Measurements from ENCODE around the gene PGLYRP2. TPM values are rescaled to one million over a fixed set of nuclear protein-coding genes. Genes with fewer than 3 reads are reported as not detected.

Gene PGLYRP2
- total and polyA plus RNA-seq, 2 of the 13 experiments (the other 11 are each of a cell fraction or from before 2014, with no cell fraction given): 0.04 to 1.0 TPM

GRCh38 chr19:15468675-15469512 lies 10.4 kb downstream of the PGLYRP2 start (continued):
- TF ChIP-seq SMARCE1 (IDR thresholded peaks at IDR 0.05; ENCODE audit: borderline replicate concordance) (no peak), SALL1 (CRISPR knock-in tag; IDR thresholded peaks at IDR 0.05) (peak; percentile 73), ZNF639 (CRISPR knock-in tag; conservative IDR thresholded peaks at IDR 0.05) (no peak), POLR2AphosphoS2 (IDR thresholded peaks at IDR 0.05; ENCODE audit: low read depth, low read length) (no peak), ZFP90 (CRISPR knock-in tag; IDR thresholded peaks at IDR 0.05; ENCODE audit: borderline replicate concordance) (no peak), ZNF569 (CRISPR knock-in tag; IDR thresholded peaks at IDR 0.05; ENCODE audit: borderline replicate concordance) (no peak), ZNF549 (CRISPR knock-in tag; IDR thresholded peaks at IDR 0.05) (no peak), MIER2 (CRISPR knock-in tag; IDR thresholded peaks at IDR 0.05) (no peak), ZNF550 (CRISPR knock-in tag; IDR thresholded peaks at IDR 0.05; ENCODE audit: borderline replicate concordance) (no peak), CSRNP2 (CRISPR knock-in tag; conservative IDR thresholded peaks at IDR 0.05; ENCODE audit: low read depth) (no peak), POLR2A (IDR thresholded peaks at IDR 0.05; ENCODE audit: insufficient read depth in 1 of 2, low read depth in 2 of 2, low read length in 2 of 2) (no peak), DNMT1 (CRISPR knock-in tag; IDR thresholded peaks at IDR 0.05) (no peak), MZF1 (CRISPR knock-in tag; IDR thresholded peaks at IDR 0.05; ENCODE audit: borderline replicate concordance) (no peak), ZZZ3 (CRISPR knock-in tag; IDR thresholded peaks at IDR 0.05; ENCODE audit: borderline replicate concordance) (no peak), ELF4 (CRISPR knock-in tag; IDR thresholded peaks at IDR 0.05; ENCODE audit: borderline replicate concordance) (no peak), STAT6 (CRISPR knock-in tag; IDR thresholded peaks at IDR 0.05; ENCODE audit: borderline replicate concordance) (no peak), ZNF451 (CRISPR knock-in tag; IDR thresholded peaks at IDR 0.05) (no peak), RARA (CRISPR knock-in tag; IDR thresholded peaks at IDR 0.05) (peak; percentile 96), ZNF768 (CRISPR knock-in tag; IDR thresholded peaks at IDR 0.05) (no peak), ZNF333 (CRISPR knock-in tag; IDR thresholded peaks at IDR 0.05; ENCODE audit: borderline replicate concordance) (no peak), ZNF10 (CRISPR knock-in tag; IDR thresholded peaks at IDR 0.05; ENCODE audit: borderline replicate concordance, low read depth) (no peak), U2AF2 (IDR thresholded peaks at IDR 0.05; ENCODE audit: low read depth, low read length) (no peak), REPIN1 (CRISPR knock-in tag; IDR thresholded peaks at IDR 0.05; ENCODE audit: borderline replicate concordance, low read depth) (0 out of 2 replicates have a peak, but pooled peaks have one; percentile 24), FOXP1 (IDR thresholded peaks at IDR 0.05) (no peak), FOXP1 (CRISPR knock-in tag; IDR thresholded peaks at IDR 0.05) (peak; percentile 27; the same call in 1 of the 2 replicates)
- TF ChIP-seq, protein P1, sequence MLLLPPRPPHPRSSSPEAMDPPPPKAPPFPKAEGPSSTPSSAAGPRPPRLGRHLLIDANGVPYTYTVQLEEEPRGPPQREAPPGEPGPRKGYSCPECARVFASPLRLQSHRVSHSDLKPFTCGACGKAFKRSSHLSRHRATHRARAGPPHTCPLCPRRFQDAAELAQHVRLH (CRISPR knock-in tag; IDR thresholded peaks at IDR 0.05; ENCODE audit: borderline replicate concordance, low read depth): no peak
